GM10248 (cell line): ENCODE results near the gene CREB1.
A peak's percentile ranks its signal among the peaks of the same experiment; 100 is the strongest.

ENCODE experiments used
- CTCF ChIA-PET: fragments of 300-600 bp; sonication (Branson Sonifier 250); formaldehyde crosslinking; extraction: SDS; loops from one replicate; lab custom pipeline; 2021; ENCODE audit warnings: antibody characterized with exemption; lab: Yijun Ruan, JAX
- POLR2A ChIA-PET: fragments of 350-650 bp; sonication (Branson Sonifier 250); formaldehyde crosslinking; extraction: SDS; loops from one replicate; lab custom pipeline; 2020; ENCODE audit warnings: antibody characterized with exemption; lab: Yijun Ruan, JAX
- DNase-seq: peaks from one replicate; pipeline ENCODE4 v3.0.0; 2012; ENCODE audit errors: extremely low spot score
- TF ChIP-seq, protein P1 (sequence below): IDR thresholded peaks from 2 replicates; pipeline ENCODE4 v1.5.1; 2012; ENCODE audit warnings: mild to moderate bottlenecking, low read depth; ENCODE audit errors: extremely low read depth, missing control alignments, control extremely low read depth

Gene CREB1

GRCh38 chr2:207484444-207485391 lies 45.0 kb upstream of the CREB1 start:
- DNase-seq: peak; percentile 51
- TF ChIP-seq, protein P1, sequence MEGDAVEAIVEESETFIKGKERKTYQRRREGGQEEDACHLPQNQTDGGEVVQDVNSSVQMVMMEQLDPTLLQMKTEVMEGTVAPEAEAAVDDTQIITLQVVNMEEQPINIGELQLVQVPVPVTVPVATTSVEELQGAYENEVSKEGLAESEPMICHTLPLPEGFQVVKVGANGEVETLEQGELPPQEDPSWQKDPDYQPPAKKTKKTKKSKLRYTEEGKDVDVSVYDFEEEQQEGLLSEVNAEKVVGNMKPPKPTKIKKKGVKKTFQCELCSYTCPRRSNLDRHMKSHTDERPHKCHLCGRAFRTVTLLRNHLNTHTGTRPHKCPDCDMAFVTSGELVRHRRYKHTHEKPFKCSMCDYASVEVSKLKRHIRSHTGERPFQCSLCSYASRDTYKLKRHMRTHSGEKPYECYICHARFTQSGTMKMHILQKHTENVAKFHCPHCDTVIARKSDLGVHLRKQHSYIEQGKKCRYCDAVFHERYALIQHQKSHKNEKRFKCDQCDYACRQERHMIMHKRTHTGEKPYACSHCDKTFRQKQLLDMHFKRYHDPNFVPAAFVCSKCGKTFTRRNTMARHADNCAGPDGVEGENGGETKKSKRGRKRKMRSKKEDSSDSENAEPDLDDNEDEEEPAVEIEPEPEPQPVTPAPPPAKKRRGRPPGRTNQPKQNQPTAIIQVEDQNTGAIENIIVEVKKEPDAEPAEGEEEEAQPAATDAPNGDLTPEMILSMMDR: no peak
- ChIA-PET POLR2A (interaction anchor here (0.5 kb wide), 1 partner anchor 35 kb away, joined by 4 read pairs; no protein-coding TSS in a partner anchor), CTCF (interaction anchor here (0.9 to 1.0 kb wide), 3 partner anchors 8 to 18 kb away, joined by 3 to 5 read pairs (median 4); no protein-coding TSS in a partner anchor)

DNA sequence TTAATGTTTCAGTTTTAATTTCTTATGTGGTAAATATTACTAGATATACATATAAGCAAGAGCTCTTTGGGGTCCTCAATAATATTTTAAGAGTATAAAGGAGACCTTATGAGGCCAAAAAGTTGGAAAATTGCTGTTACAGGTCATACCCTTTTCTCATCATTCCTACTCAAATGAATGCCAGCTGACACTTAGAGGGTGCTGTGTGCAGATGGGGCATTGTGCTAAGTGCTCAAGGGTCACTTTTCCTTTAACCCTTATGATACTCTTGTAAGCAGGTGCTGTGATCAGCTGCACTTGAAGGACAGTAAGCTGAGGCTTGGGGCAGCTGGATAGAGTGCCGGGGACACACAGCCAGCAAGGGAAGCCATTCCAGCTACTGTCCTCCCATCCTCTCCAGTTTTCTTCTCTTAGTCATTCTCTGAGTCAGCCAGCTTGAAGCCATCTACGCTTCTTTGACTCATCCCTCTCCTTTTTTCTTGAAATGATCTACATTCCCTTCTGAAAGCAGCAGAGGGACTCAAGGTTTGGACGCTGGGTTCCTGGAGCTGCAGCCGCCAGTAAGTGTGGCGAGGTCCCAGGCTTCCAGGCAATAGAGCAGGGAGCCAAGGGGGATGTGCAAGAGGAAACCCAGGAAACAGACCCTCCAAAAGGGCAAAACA lies 42.0 kb upstream of the CREB1 start:
- TF ChIP-seq, protein P1: no peak
- POLR2A ChIA-PET: no interaction called here
- CTCF ChIA-PET: interaction anchor here (1.2 to 1.3 kb wide), 2 partner anchors 15 to 346 kb away, joined by 3 to 4 read pairs; no protein-coding TSS in a partner anchor
- no peak for DNase-seq

GRCh38 chr2:207489251-207489650 lies 40.5 kb upstream of the CREB1 start:
- TF ChIP-seq, protein P1: no peak
- ChIA-PET CTCF (interaction anchor here (0.9 to 1.7 kb wide), 4 partner anchors 9 to 33 kb away, joined by 3 to 7 read pairs (median 4); no protein-coding TSS in a partner anchor), POLR2A (no interaction called here)
- no peak for DNase-seq

GRCh38 chr2:207490441-207490840 lies 39.3 kb upstream of the CREB1 start:
- DNase-seq: no peak
- TF ChIP-seq, protein P1: no peak
- POLR2A ChIA-PET: no interaction called here
- CTCF ChIA-PET: interaction anchor here (1.5 kb wide), 1 partner anchor 32 kb away, joined by 3 read pairs; no protein-coding TSS in a partner anchor

DNA sequence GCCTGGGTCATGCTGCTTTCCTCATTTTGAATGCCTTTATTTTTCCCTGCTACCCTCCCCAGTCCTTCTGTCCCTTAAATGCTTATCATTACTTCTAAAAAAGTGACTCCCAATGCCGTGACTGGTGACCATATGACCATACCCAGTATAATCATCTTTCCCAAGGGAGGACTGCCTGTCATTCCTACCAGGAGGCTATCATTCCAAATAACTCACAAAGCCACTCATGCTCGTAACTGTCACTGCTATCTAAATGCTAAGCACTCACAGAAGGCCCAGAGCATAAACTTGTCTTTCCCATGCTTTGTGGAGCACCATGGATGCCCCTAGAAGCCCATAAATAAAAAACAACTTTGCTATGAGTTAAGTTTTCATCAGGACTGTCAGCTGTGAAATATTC lies 38.7 kb upstream of the CREB1 start:
- ChIA-PET CTCF (interaction anchor here (1.8 kb wide), 1 partner anchor 14 kb away, joined by 7 read pairs; no protein-coding TSS in a partner anchor), POLR2A (no interaction called here)
- DNase-seq: no peak

More for the DNA sequence above, 38.7 kb upstream of the CREB1 start:
- TF ChIP-seq, protein P1: no peak
